H1 (cell line): ENCODE results near the gene TMA7B. TPM values are rescaled to one million over a fixed set of nuclear protein-coding genes. Genes with fewer than 3 reads are reported as not detected.

Experiments
- CHD2 ChIP-seq: IDR thresholded peaks from 2 replicates; pipeline ENCODE4 v1.6.1; 2012; ENCODE audit warnings: low read length, improper control_type of control experiment
- HDAC6 ChIP-seq: IDR thresholded peaks from one replicate; pipeline ENCODE4 v1.7.1; 2012; ENCODE audit warnings: low read depth, mild to moderate bottlenecking, inconsistent platforms, low read length, moderate library complexity
- JUN ChIP-seq: IDR thresholded peaks from 2 replicates; pipeline ENCODE4 v1.6.1; 2011; ENCODE audit warnings: low read depth, mild to moderate bottlenecking, improper control_type of control experiment, low read length
- polyA plus RNA-seq, 7 experiments: library from polyadenylated mRNA; depleted of rRNA in 3 of 7; stranded (reverse) in 5 of 7; unstranded in 2 of 7; fragments of >200 nt in 5 of 7; fragments of 200-250 nt in 2 of 7; gene quantifications; 1 replicate in 5 of 7; 2 replicates in 1 of 7; 4 replicates in 1 of 7; pipeline versions ENCODE4 v1.2.1 to v1.2.3, GENCODE V29; 2011 to 2013; ENCODE audit warnings: missing spikeins in 2 of 7, mixed read lengths in 2 of 7
- total RNA-seq: library from RNA; stranded (reverse); fragmentation: NEBNext Ultra II Directional; extraction: Animal tissue kit (Norgen Biotek cat#: 25700); gene quantifications from 2 replicates; pipeline ENCODE4 v1.2.1, GENCODE V29; 2021
- TF ChIP-seq, protein P1 (sequence below): fragments of 300-600 bp; sonication (generic); IDR thresholded peaks from 2 replicates; pipeline ENCODE4 v1.7.1; 2012; ENCODE audit warnings: low read length, moderate library complexity, mild to moderate bottlenecking, inconsistent platforms; ENCODE audit not compliant: insufficient replicate concordance

Gene TMA7B
- total and polyA plus RNA-seq, 2 of the 8 experiments (the other 6 are each of a cell fraction or from before 2014, with no cell fraction given) = not detected

DNA sequence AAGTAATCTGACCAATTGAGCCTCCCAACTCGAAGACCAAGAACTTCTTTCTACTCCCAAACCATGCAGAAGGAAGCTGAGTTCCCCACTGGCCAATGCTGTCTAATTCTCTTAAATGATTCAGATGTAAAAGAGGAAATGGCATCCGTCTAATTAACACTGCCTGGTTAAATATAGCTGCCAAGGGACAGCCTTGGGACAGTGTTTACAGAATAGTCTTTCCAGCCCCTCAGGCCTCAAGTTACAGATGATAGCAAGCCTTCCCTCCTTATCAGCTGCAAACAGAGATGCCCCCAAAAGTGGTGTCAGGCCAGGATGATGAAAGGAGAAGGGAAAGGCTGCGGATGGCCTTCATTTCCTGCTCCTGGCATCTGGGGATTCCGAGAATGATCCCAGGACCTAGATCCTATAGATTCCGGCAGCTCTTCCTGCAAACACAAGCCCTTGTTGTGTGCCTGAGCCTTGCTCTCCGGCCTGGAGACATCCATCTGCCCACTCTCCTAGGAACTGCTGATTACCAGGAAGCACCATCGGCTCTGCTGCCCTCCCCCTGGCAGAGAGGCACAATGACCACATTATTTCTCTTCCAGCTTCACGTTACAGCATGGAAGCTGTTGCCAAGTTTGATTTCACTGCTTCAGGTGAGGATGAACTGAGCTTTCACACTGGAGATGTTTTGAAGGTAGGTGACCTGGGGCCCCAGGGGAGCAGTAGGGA is 13.5 kb upstream of the TMA7B start (continued):
- TF ChIP-seq, protein P1, sequence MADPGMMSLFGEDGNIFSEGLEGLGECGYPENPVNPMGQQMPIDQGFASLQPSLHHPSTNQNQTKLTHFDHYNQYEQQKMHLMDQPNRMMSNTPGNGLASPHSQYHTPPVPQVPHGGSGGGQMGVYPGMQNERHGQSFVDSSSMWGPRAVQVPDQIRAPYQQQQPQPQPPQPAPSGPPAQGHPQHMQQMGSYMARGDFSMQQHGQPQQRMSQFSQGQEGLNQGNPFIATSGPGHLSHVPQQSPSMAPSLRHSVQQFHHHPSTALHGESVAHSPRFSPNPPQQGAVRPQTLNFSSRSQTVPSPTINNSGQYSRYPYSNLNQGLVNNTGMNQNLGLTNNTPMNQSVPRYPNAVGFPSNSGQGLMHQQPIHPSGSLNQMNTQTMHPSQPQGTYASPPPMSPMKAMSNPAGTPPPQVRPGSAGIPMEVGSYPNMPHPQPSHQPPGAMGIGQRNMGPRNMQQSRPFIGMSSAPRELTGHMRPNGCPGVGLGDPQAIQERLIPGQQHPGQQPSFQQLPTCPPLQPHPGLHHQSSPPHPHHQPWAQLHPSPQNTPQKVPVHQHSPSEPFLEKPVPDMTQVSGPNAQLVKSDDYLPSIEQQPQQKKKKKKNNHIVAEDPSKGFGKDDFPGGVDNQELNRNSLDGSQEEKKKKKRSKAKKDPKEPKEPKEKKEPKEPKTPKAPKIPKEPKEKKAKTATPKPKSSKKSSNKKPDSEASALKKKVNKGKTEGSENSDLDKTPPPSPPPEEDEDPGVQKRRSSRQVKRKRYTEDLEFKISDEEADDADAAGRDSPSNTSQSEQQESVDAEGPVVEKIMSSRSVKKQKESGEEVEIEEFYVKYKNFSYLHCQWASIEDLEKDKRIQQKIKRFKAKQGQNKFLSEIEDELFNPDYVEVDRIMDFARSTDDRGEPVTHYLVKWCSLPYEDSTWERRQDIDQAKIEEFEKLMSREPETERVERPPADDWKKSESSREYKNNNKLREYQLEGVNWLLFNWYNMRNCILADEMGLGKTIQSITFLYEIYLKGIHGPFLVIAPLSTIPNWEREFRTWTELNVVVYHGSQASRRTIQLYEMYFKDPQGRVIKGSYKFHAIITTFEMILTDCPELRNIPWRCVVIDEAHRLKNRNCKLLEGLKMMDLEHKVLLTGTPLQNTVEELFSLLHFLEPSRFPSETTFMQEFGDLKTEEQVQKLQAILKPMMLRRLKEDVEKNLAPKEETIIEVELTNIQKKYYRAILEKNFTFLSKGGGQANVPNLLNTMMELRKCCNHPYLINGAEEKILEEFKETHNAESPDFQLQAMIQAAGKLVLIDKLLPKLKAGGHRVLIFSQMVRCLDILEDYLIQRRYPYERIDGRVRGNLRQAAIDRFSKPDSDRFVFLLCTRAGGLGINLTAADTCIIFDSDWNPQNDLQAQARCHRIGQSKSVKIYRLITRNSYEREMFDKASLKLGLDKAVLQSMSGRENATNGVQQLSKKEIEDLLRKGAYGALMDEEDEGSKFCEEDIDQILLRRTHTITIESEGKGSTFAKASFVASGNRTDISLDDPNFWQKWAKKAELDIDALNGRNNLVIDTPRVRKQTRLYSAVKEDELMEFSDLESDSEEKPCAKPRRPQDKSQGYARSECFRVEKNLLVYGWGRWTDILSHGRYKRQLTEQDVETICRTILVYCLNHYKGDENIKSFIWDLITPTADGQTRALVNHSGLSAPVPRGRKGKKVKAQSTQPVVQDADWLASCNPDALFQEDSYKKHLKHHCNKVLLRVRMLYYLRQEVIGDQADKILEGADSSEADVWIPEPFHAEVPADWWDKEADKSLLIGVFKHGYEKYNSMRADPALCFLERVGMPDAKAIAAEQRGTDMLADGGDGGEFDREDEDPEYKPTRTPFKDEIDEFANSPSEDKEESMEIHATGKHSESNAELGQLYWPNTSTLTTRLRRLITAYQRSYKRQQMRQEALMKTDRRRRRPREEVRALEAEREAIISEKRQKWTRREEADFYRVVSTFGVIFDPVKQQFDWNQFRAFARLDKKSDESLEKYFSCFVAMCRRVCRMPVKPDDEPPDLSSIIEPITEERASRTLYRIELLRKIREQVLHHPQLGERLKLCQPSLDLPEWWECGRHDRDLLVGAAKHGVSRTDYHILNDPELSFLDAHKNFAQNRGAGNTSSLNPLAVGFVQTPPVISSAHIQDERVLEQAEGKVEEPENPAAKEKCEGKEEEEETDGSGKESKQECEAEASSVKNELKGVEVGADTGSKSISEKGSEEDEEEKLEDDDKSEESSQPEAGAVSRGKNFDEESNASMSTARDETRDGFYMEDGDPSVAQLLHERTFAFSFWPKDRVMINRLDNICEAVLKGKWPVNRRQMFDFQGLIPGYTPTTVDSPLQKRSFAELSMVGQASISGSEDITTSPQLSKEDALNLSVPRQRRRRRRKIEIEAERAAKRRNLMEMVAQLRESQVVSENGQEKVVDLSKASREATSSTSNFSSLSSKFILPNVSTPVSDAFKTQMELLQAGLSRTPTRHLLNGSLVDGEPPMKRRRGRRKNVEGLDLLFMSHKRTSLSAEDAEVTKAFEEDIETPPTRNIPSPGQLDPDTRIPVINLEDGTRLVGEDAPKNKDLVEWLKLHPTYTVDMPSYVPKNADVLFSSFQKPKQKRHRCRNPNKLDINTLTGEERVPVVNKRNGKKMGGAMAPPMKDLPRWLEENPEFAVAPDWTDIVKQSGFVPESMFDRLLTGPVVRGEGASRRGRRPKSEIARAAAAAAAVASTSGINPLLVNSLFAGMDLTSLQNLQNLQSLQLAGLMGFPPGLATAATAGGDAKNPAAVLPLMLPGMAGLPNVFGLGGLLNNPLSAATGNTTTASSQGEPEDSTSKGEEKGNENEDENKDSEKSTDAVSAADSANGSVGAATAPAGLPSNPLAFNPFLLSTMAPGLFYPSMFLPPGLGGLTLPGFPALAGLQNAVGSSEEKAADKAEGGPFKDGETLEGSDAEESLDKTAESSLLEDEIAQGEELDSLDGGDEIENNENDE = no peak
- TF ChIP-seq CHD2 = no peak
- no peak for TF ChIP-seq HDAC6
- no peak for TF ChIP-seq JUN
